Stimulated activated CD8-positive, alpha-beta memory T cell treated with anti-CD3 and anti-CD28 coated beads, Interleukin-4, amount 100 ng/mL, for 24 hours (primary cell): Measurements from ENCODE around the gene SEMA6A.

ENCODE experiments used
- DNase-seq: peaks from one replicate; pipeline ENCODE4 v3.0.0-alpha.2; 2020; ENCODE audit warnings: low read depth

The SEMA6A gene

GRCh38 chr5:116459301-116459700 is 115.3 kb downstream of the SEMA6A start:
- no peak for DNase-seq

DNA sequence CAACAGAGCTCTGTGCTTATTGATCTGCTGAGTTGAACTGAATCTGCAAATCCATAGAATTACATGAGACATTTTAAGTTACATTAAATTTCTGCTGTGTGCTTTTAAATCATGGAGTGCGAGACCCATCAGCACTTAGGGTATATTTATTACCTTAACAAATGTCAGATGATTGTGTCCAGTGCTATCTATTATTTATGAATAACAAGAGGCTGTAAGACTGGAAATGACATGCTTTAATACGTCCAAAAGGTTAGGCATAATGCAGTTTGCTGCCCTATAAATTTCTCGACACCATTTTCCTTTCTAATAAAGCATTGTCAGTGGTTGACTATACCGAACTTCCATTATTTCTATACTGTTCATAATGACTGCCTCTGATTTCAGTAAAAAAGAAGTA is 117.6 kb downstream of the SEMA6A start:
- no peak for DNase-seq

DNA sequence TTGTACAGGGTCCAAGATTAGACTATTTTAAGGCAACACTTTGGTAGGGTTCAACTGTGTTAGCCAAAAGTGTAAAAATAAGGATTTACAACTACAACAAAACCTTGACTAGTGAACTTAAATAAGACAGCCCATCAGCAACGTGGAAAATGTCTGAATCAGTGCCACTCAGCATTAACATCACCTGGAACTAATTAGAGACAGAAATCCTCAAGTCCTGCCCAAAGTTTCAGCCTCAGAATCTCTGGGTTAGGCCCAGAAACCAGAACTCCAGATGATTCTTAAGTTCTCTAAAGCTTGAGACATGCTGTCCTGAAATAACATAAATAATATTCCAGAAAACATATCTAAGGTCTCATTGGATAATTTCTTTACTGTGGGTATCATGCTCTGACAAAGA is 118.6 kb downstream of the SEMA6A start:
- DNase-seq, result no peak

DNA sequence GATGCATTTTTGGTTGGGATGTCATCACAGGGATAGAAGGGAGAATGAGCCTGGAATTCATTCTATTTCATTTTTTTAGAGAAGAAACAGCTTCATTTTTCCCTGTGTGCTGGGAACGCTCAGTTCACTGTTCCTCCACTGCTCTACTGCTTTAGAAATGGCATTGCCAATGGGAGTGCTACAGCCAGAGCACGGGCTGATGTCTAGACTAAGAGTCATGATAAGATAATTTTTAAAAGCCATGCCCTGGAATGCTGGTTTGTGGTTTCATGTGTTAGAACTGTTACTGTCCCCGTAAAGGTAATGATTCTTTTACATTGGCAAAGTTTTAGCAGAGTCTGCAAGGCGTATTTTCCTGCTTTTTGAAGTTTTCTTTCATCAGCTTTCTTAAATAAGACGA is 119.6 kb downstream of the SEMA6A start:
- DNase-seq, result no peak

GRCh38 chr5:116454417-116454927 is 120.2 kb downstream of the SEMA6A start:
- no peak for DNase-seq

- DNase-seq, result no peak
Observed at GRCh38 chr5:116453988-116454411, 120.6 kb downstream of the SEMA6A start.

DNA sequence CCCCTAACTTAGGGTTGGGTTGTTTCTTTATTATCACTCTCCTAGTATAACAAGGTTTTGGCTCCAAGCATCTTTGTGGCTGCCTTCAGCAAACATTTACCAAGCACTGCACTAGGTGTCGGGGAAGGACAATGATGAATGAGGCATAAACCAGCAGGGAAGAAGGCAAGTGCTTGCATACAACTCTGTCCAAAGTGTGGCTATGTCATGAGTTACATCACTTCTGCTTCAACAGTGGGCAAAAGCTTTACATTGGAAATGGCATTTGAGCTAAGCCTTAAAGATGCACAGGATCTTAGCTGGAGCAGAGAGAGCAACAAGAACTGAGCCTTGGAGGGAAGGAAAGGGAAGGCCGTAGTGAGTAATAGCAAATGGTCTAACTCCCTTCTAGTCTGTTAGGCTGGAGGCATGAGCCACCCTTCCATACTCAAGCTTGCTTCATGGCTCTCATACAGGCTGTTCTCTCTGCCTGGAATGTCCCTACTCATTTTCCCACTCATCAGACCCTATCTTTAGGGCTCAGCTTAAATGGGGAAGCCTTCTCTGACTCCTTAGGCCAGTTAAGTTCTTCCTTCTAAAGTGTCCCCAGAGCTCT is 121.8 kb downstream of the SEMA6A start:
- DNase-seq, result no peak

- no peak for DNase-seq
Observed at GRCh38 chr5:116451905-116452450, 122.6 kb downstream of the SEMA6A start.

- no peak for DNase-seq
Observed at GRCh38 chr5:116451066-116451465, 123.6 kb downstream of the SEMA6A start.

- DNase-seq, result no peak
Observed at GRCh38 chr5:116449458-116449857, 125.2 kb downstream of the SEMA6A start.

DNA sequence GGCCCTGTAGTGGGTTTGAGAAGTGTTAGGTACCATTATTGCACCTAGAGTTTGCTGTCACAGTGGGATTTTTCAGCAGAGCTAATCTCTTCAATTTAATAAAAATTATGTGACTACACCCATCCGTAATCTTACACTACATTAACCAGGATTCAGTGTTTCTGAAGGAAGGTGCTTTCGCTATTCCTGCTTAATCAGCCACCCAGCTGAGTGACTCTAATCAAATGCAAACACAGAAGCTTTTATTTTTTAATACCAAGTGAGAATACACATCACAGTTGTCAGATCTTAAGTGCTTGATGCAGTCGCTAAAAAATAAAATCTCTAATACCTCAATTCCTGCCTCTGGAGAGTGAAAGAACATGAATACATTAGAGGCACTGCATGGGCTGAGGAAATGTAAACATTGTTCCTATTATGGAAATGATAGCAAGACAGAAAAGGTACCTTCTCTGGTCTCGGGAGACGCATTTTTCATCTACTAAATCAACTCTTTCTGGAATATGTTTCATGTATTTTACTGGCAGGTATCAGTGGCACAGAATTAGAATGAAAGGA is 125.7 kb downstream of the SEMA6A start:
- no peak for DNase-seq

- DNase-seq, result no peak
Observed at GRCh38 chr5:116448450-116448849, 126.2 kb downstream of the SEMA6A start.

- no peak for DNase-seq
Observed at GRCh38 chr5:116446356-116447005, 128.1 kb downstream of the SEMA6A start.

GRCh38 chr5:116445311-116445710 is 129.3 kb downstream of the SEMA6A start:
- DNase-seq, result no peak

DNA sequence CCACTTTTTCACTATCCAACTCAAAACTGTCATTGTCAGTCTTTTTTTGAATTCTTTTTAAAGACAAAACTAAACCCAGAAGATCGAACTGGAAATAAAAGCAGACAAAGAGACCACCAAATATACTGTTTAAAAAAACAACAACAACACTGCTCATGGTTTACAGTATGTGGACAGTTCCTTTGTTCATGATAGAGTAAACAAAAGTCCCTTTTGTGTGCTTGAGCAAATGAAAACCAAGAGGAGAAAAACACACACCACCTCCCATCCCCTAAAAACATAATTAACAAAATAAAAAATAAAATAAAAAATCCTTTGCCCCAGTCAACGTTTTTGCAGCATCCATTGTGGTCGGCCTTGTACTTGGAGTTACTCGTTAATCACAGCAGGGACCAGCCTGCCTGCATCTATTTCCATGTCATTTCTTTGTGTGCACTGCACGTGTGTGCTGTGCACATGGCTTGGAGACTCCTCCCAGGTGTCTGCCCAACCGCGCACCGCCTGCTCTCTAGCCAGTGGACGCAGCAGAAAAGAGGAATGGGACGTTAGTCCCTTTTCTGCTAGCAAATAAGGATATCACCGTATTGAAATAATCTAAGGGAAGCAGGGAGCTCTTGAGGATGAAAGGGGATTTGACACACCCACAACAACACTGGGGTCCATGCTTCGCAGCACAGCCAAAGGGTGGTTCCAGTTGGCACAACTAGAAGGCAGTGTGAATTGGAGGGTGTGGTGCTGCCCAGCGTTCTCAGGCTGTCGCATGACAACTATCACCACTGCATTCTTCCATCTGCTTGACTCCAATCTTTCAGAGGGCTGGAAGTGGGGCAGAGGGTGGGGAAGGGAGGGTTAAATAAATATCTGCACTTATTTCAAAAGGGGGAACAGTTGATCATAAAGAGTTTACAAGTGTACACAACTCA is 130.0 kb downstream of the SEMA6A start:
- DNase-seq, result no peak

GRCh38 chr5:116442931-116443551 is 131.6 kb downstream of the SEMA6A start:
- DNase-seq, result no peak

- no peak for DNase-seq
Observed at GRCh38 chr5:116442095-116442534, 132.5 kb downstream of the SEMA6A start.

- no peak for DNase-seq
Observed at GRCh38 chr5:116441223-116441622, 133.4 kb downstream of the SEMA6A start.

DNA sequence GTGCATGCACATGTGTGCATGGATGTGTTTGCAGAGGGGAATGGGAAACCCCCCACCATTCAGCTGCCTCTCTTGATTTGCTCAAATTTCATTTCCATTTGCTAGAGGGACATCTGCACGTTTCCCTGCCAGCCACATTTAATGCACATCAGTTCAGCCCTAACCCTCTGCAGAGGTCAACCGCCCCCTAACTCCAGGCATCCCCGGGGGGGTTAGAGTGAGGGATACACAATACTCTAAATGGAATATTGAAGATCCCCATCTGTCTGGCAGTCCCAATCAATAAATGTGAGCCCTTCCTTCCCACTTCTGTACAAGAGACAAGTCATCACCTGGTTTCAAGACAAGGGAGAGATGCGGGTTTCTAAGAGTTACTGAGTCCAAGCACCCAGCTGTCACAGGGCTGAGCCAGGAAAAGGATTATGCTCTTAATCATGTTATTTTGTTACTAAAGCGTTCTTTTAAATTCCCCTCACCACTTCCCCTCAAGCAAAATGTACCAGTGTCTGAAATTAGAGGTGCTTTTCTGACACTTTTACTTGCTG is 134.1 kb downstream of the SEMA6A start:
- DNase-seq, result no peak

- no peak for DNase-seq
Observed at GRCh38 chr5:116439905-116440304, 134.7 kb downstream of the SEMA6A start.

- DNase-seq, result no peak
Observed at GRCh38 chr5:116438979-116439554, 135.6 kb downstream of the SEMA6A start.
